Upper lobe of left lung (tissue), 4 donors: ENCODE measurements around the gene SLC16A11.

Source experiments
- POLR2A ChIP-seq, 4 donors: fragments of 450-650 bp; IDR thresholded peaks; one replicate each; pipeline ENCODE4 v1.5.1; 2016 to 2017; ENCODE audit warnings: antibody characterized with exemption in 4 of 4, mild to moderate bottlenecking in 2 of 4
- TF ChIP-seq, protein P1 (sequence below), 6 experiments: fragments of 450-650 bp in 4 of 6; fragments of 200-600 bp in 2 of 6; sonication (generic) in 2 of 6; IDR thresholded peaks; one replicate each; pipeline ENCODE4 v1.5.1; 2016 to 2019; ENCODE audit warnings: antibody characterized with exemption in 6 of 6

DNA sequence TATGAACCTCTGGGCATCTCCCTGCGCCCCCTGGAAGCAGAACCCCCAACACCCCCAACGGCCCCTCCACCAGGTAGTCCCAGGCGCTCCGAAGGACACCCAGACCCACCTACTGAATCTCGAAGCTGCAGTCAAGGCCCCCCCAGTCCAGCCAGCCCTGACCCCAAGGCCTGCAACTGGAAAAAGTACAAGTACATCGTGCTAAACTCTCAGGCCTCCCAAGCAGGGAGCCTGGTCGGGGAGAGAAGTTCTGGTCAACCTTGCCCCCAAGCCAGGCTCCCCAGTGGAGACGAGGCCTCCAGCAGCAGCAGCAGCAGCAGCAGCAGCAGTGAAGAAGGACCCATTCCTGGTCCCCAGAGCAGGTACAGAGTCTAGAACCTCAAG lies 19.5 kb downstream of the SLC16A11 start:
- no peak for TF ChIP-seq POLR2A (IDR thresholded peaks at IDR 0.05)
- TF ChIP-seq, protein P1, sequence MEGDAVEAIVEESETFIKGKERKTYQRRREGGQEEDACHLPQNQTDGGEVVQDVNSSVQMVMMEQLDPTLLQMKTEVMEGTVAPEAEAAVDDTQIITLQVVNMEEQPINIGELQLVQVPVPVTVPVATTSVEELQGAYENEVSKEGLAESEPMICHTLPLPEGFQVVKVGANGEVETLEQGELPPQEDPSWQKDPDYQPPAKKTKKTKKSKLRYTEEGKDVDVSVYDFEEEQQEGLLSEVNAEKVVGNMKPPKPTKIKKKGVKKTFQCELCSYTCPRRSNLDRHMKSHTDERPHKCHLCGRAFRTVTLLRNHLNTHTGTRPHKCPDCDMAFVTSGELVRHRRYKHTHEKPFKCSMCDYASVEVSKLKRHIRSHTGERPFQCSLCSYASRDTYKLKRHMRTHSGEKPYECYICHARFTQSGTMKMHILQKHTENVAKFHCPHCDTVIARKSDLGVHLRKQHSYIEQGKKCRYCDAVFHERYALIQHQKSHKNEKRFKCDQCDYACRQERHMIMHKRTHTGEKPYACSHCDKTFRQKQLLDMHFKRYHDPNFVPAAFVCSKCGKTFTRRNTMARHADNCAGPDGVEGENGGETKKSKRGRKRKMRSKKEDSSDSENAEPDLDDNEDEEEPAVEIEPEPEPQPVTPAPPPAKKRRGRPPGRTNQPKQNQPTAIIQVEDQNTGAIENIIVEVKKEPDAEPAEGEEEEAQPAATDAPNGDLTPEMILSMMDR (IDR thresholded peaks at IDR 0.05): no peak
